ENCODE data around the gene BSPRY.
"Not testable (repeated sequence)": the region's sequence is repeated elsewhere in the genome, so short reads cannot be mapped to it uniquely, and the experiment has no call there.

BSPRY gene

GRCh38 chr9:113398796-113399195, 49.5 kb downstream of the BSPRY start:
- no peak for DNase-seq

GRCh38 chr9:113399646-113400200, 50.4 kb downstream of the BSPRY start:
- no peak for DNase-seq

GRCh38 chr9:113401027-113401792, 51.9 kb downstream of the BSPRY start, which contains the start of gene ALAD:
ALAD (minus strand) TSS chr9:113401284; CDS start chr9:113393559, 7,725 bp downstream.
- DNase-seq: peak; percentile 76

GRCh38 chr9:113403646-113404045, 54.3 kb downstream of the BSPRY start:
- DNase-seq: no peak

GRCh38 chr9:113406353-113406752, 57.0 kb downstream of the BSPRY start:
- not testable (repeated sequence) for DNase-seq

- not testable (repeated sequence) for DNase-seq
Measured at GRCh38 chr9:113406873-113407511, 57.7 kb downstream of the BSPRY start.

- no peak for DNase-seq
Measured at GRCh38 chr9:113409481-113409880, 60.1 kb downstream of the BSPRY start.

GRCh38 chr9:113409883-113410206, 60.5 kb downstream of the BSPRY start:
- no peak for DNase-seq

GRCh38 chr9:113410207-113410864, 61.0 kb downstream of the BSPRY start, which contains the start of the genes C9orf43 and POLE3:
C9orf43 (plus strand) TSS chr9:113410747; CDS start chr9:113413494, 2,747 bp downstream.
POLE3 (minus strand) TSS chr9:113410675; CDS start chr9:113410293, 382 bp downstream.
- peak; percentile 83 for DNase-seq

GRCh38 chr9:113416149-113416721, 66.9 kb downstream of the BSPRY start:
- DNase-seq: no peak

GRCh38 chr9:113417370-113417769, 68.0 kb downstream of the BSPRY start:
- no peak for DNase-seq

Data from cortex of kidney (tissue), 1 donor.